Activated CD8-positive, alpha-beta T cell treated with anti-CD3 and anti-CD28 coated beads for 36 hours (primary cell): ENCODE data around the gene THEM4. TPM values are rescaled to one million over a fixed set of nuclear protein-coding genes. Genes with fewer than 3 reads are reported as not detected.
A peak's percentile ranks its signal among the peaks of the same experiment; 100 is the strongest.
"Not testable (repeated sequence)": the region's sequence is repeated elsewhere in the genome, so short reads cannot be mapped to it uniquely, and the experiment has no call there.

ENCODE experiments used
- ATAC-seq: fragments of 200-7000 bp; cut with Tn5 transposase; one replicate; pipeline ENCODE4 v1.10.0; 2021; ENCODE audit warnings: mild to moderate bottlenecking, moderate library complexity
- CTCF ChIA-PET: fragments of 350-600 bp; sonication (Branson Sonifier 250); formaldehyde crosslinking; loops from one replicate; lab custom pipeline; 2021; ENCODE audit warnings: antibody characterized with exemption; lab: Charles Lee
- POLR2A ChIA-PET: fragments of 350-600 bp; sonication (Branson Sonifier 250); formaldehyde crosslinking; loops from one replicate; lab custom pipeline; 2021; ENCODE audit warnings: antibody characterized with exemption; lab: Charles Lee
- DNase-seq: peaks from one replicate; pipeline ENCODE4 v3.0.0-alpha.2; 2020
- H3K27ac Mint-ChIP-seq: one replicate; pipeline ENCODE4 v1.8.0; 2021; ENCODE audit warnings: mild to moderate bottlenecking, mixed read lengths
- H3K27me3 Mint-ChIP-seq: one replicate; pipeline ENCODE4 v1.8.0; 2021; ENCODE audit warnings: mixed read lengths
- H3K36me3 Mint-ChIP-seq: one replicate; pipeline ENCODE4 v1.8.0; 2021; ENCODE audit warnings: low read depth, mixed read lengths
- H3K4me1 Mint-ChIP-seq: one replicate; pipeline ENCODE4 v1.8.0; 2021; ENCODE audit warnings: low read depth, mixed read lengths
- H3K4me3 Mint-ChIP-seq: one replicate; pipeline ENCODE4 v1.8.0; 2021; ENCODE audit warnings: mild to moderate bottlenecking, moderate library complexity, mixed read lengths
- H3K9me3 Mint-ChIP-seq: one replicate; pipeline ENCODE4 v1.8.0; 2021; ENCODE audit warnings: mixed read lengths
- CTCF ChIP-seq: fragments of 200-600 bp; IDR thresholded peaks from one replicate; pipeline ENCODE4 v1.8.0; 2022; ENCODE audit warnings: antibody characterized with exemption, mild to moderate bottlenecking
- intact Hi-C: fragments of 100-400 bp; cut with micrococcal nuclease; formaldehyde crosslinking; loops from one replicate; pipeline ENCODE4 v1.10.0; 2022
- total RNA-seq, 2 experiments: library from RNA; stranded (reverse); gene quantifications; one replicate each; pipeline ENCODE4 v1.2.3, GENCODE V29; 2021

Gene THEM4
- total RNA-seq, 2 experiments from 2014 or later: 19.9 to 22.0 TPM

DNA sequence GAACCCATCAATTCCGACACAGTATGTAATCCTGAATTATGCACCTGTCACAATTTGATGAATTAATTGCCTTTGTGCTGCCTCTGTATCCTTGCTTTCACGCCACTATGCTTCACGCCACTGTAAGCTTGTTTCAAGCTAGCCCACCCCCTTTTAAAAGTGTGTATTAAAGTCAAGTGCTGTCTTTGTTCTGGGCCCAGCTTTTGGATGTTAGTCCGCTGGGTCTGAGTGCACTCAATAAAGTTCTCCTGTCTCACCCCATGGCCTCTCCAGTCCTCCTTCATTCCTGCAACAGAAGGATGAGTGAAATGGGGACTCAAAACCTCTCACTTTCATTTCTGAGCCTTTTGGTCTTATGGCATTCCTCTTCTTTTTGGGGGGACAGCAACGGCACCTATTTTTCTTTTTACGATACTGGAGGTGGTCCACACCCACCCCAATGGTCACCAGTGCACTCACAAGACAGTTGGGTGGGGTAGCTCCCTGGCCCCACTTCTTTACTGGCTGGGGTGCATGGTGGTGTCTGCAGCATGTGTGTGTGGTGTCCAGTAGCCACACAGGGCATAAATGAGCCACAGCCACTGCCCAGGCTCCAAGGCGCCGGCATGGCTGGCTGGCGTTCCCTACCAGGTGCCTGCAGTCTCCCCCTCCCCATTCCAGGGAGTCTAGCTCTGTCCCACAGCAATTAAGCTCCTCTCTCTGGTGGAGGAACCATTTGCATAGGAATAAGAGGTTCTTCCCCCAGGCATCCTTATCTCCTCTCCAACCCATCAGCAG is 1.8 kb downstream of the THEM4 start:
- CTCF ChIA-PET: interaction anchor here (0.9 to 2.7 kb wide), 8 partner anchors 9 to 279 kb away, joined by 3 to 27 read pairs (median 4); no protein-coding TSS in a partner anchor
- POLR2A ChIA-PET: interaction anchor here (0.6 to 3.7 kb wide), 6 partner anchors 9 to 144 kb away, joined by 3 to 33 read pairs (median 4); partner anchors contain the start of gene MRPL9
- peaks cover 43% of the 10 kb centered on the region for H3K4me1 Mint-ChIP-seq
- DNase-seq (peak; percentile 36), ATAC-seq (no peak)
- peaks cover 54% of the 10 kb centered on the region for H3K36me3 Mint-ChIP-seq
- peaks cover 21% of the 10 kb centered on the region for H3K9me3 Mint-ChIP-seq
- peak overlapping the region; percentile 82 for H3K4me3 Mint-ChIP-seq
- intact Hi-C loops: no loop called here
- no peaks in the 10 kb centered on the region for H3K27me3 Mint-ChIP-seq
- TF ChIP-seq CTCF: no peak
- H3K27ac Mint-ChIP-seq: peak overlapping the region; percentile 91

GRCh38 chr1:151906324-151906645 is 3.0 kb downstream of the THEM4 start:
- ATAC-seq, H3K4me3 Mint-ChIP-seq, CTCF ChIA-PET, DNase-seq, intact Hi-C loops, H3K27me3 Mint-ChIP-seq: not testable (repeated sequence)
- Mint-ChIP-seq H3K27ac (peak overlapping the region; percentile 78), H3K4me1 (peaks cover 51% of the 10 kb centered on the region), H3K36me3 (peaks cover 65% of the 10 kb centered on the region), H3K9me3 (peaks cover 27% of the 10 kb centered on the region)
- POLR2A ChIA-PET: interaction anchor here (1.2 kb wide), 1 partner anchor 81 kb away, joined by 3 read pairs; no protein-coding TSS in a partner anchor

- H3K4me1 Mint-ChIP-seq: peaks cover 54% of the 10 kb centered on the region
- intact Hi-C loops, H3K27me3 Mint-ChIP-seq: not testable (repeated sequence)
- H3K27ac Mint-ChIP-seq: peak overlapping the region; percentile 100
- peak overlapping the region; percentile 68 for H3K4me3 Mint-ChIP-seq
- peaks cover 31% of the 10 kb centered on the region for H3K9me3 Mint-ChIP-seq
- ATAC-seq: peak; percentile 18
- ChIA-PET POLR2A (interaction anchor here (0.8 to 1.4 kb wide), 6 partner anchors 22 to 502 kb away, joined by 3 to 14 read pairs (median 3); partner anchors contain the start of gene TDRKH), CTCF (interaction anchor here (0.6 to 1.7 kb wide), 6 partner anchors 15 to 143 kb away, joined by 3 to 8 read pairs (median 3); partner anchors contain the start of gene MRPL9)
- H3K36me3 Mint-ChIP-seq: peaks cover 70% of the 10 kb centered on the region
- peak; percentile 37 for DNase-seq
These were observed 3.6 kb downstream of the THEM4 start for GRCh38 chr1:151905443-151906323.

DNA sequence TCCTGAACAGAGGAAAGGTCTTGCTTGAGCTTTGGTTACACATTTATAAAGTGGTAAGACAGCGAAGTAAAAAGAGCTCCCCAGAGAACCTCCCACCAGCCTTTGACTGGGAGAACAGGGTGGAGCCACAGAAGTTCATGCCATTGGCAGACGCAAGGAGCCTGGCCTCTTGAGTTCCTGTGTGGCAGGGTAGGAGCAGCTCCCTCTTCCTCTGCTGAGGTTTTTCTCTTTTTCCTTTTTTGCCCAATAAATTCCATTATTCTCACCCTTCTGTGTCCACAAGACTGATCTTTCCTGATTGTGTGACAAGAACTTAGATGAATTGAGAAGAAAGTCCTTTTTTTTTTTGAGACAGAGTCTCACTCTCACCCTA is 4.3 kb downstream of the THEM4 start:
- intact Hi-C loops: no loop called here
- H3K4me1 Mint-ChIP-seq: peaks cover 56% of the 10 kb centered on the region
- peaks cover 76% of the 10 kb centered on the region for H3K36me3 Mint-ChIP-seq
- TF ChIP-seq CTCF: no peak
- CTCF ChIA-PET: interaction anchor here (0.6 to 1.7 kb wide), 7 partner anchors 15 to 142 kb away, joined by 3 to 8 read pairs (median 3); partner anchors contain the start of gene MRPL9
- H3K9me3 Mint-ChIP-seq: peaks cover 36% of the 10 kb centered on the region
- no peaks in the 10 kb centered on the region for H3K27me3 Mint-ChIP-seq
- peak overlapping the region; percentile 68 for H3K4me3 Mint-ChIP-seq
- peak; percentile 65 for ATAC-seq
- POLR2A ChIA-PET: interaction anchor here (0.6 to 1.4 kb wide), 7 partner anchors 21 to 502 kb away, joined by 3 to 14 read pairs (median 3); partner anchors contain the start of genes C2CD4D and TDRKH
- peak; percentile 79 for DNase-seq
- H3K27ac Mint-ChIP-seq: peak overlapping the region; percentile 100

GRCh38 chr1:151902858-151903257 is 6.5 kb downstream of the THEM4 start:
- Mint-ChIP-seq H3K27me3 (no peaks in the 10 kb centered on the region), H3K4me3 (no peak overlapping the region), H3K36me3 (peaks cover 80% of the 10 kb centered on the region), H3K4me1 (peaks cover 69% of the 10 kb centered on the region), H3K9me3 (peaks cover 35% of the 10 kb centered on the region), H3K27ac (no peak overlapping the region)
- intact Hi-C loops: no loop called here
- no peak for TF ChIP-seq CTCF
- ChIA-PET POLR2A (no interaction called here), CTCF (interaction anchor here (1.0 to 1.6 kb wide), 3 partner anchors 15 to 98 kb away, joined by 3 to 4 read pairs (median 3); no protein-coding TSS in a partner anchor)
- DNase-seq: no peak
- ATAC-seq: no peak

- H3K27me3 Mint-ChIP-seq, DNase-seq, H3K4me3 Mint-ChIP-seq, ATAC-seq, intact Hi-C loops, H3K27ac Mint-ChIP-seq: not testable (repeated sequence)
- H3K4me1 Mint-ChIP-seq: peaks cover 73% of the 10 kb centered on the region
- POLR2A ChIA-PET: interaction anchor here (4.5 kb wide), 1 partner anchor 7 kb away, joined by 33 read pairs; the partner anchor contains the start of gene THEM4
- CTCF ChIA-PET: interaction anchor here (1.2 to 1.6 kb wide), 2 partner anchors 12 to 34 kb away, joined by 5 to 6 read pairs; no protein-coding TSS in a partner anchor
- peaks cover 27% of the 10 kb centered on the region for H3K9me3 Mint-ChIP-seq
- peaks cover 72% of the 10 kb centered on the region for H3K36me3 Mint-ChIP-seq
These were observed 8.5 kb downstream of the THEM4 start for GRCh38 chr1:151900804-151901203.
